Measurements from ENCODE around the gene DHRS4L2.

Gene DHRS4L2

DNA sequence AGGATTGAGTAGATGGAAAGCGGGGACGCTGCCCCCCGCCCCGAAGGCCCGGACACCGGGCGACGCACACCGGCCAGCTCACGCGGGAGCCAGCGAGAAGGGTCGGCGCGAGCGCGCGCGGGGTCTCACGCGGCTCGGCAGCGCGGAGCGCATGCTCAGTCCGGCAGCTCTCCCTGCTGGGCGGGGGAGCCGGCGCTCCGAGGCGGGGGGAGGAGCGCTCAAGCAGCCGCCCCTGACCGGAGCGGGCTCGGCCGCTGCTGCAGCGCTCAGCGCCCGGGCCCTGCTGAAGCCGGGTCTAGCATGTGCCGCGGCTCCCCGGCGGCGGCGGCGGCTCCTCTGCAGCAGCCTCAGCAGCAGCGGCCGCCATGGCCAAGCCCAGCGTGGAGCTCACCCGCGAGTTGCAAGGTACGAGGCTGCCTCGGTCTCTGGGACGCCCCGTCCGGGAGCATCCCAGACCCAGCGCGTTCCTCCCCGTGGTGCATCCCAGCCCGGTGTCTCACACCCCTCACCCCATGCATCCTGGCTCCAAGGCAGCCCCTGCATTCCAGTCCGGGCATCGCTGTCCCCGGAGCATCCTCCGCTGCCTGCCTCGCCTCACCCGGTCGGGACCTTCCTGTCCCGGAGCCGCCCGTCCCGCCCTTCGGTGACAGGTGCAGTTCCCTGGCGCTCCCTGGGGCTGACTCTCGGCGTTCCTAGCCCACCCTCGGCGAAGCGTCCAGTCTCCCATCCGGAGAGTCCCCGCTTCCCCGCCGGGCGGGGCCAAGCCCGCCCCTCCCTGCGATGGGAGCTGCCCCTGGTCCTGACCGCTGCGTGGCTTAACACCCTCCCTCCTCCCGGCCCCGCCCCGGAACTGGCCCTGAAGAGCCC is 63.3 kb downstream of the DHRS4L2 start, which contains the start of gene CARMIL3:
Gene CARMIL3 (plus strand): TSS at position 221 of the 867 bp plus-strand sequence. CDS start 145 bp downstream, at position 366.
- peak in 1 of 2 donors; percentile 39 for DNase-seq (ENCODE audit: low read depth in 1 of 2, low spot score in 1 of 2)

- peak in 1 of 2 donors; percentile 47 for DNase-seq (ENCODE audit: low read depth in 1 of 2, low spot score in 1 of 2)
Measured at GRCh38 chr14:24052656-24053547, 64.2 kb downstream of the DHRS4L2 start.

- no peak for DNase-seq (ENCODE audit: low read depth in 1 of 2, low spot score in 1 of 2)
Measured at GRCh38 chr14:24053548-24054323, 65.0 kb downstream of the DHRS4L2 start.

DNA sequence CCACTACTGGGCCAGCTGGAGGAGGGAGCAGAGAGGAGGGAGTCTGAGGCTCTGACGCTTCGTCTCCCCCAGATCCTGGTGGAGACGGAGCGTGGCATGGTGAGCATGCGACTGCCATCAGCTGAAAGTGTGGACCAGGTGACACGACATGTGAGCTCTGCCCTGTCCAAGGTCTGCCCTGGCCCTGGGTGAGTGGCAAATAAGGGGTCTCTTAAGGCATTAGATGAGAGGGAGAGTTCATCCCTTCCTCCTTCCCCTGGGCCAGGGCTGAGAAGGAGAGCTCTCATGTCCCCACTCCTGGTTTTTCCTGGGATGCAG is 65.6 kb downstream of the DHRS4L2 start:
- no peak for DNase-seq (ENCODE audit: low read depth in 1 of 2, low spot score in 1 of 2)

DNA sequence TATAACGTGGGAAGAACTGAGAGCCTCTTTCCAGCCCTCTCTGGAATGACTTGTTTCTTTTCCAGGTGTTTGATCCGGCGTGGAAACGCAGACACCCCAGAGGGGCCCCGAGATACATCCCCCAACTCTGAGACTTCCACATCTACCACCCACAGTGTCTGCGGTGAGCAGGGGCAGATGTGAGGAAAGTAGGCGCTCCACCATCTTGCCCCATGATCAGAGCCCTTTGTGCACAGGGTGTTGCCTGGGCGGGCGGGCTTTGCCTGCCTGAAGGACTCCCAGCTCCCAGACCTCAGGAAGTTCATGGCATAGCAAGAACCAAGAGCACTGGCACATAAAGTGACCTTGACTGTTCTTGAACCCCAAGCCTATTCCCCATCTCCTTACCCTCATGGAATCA is 65.9 kb downstream of the DHRS4L2 start:
- no peak for DNase-seq (ENCODE audit: low read depth in 1 of 2, low spot score in 1 of 2)

All from activated T-helper 1 cell treated with anti-CD3 and anti-CD28 coated beads, Interleukin-2, amount 50 U/mL, for 16 hours (primary cell).